ENCODE data around the gene BCL2L1.

DNA sequence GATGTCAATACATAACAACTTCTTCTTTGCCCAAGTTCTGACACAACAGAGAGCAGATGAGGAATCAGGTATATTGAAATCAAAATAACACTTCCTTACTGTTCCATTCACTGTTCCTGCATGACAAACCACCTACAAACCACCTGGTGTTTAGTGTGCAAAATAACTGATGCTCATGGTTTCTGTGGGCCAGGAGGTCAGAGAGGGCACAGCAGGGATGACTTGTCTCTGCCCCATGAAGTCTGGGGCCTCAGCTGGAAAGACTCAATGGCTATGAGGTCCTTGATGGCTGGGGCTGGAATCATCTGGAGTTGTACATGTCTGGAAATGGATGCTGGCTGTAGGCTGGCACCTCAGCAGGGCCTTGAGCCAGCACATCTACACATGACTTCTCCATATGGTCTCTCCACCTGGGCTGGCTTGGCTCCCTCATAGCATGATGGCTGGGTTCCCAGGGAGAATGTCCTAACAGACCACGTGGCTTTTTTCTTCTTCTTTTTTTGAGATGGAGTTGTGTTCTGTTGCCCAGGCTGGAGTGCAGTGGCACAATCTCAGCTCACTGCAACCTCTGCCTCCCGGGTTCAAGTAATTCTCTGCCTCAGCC is 92.4 kb downstream of the BCL2L1 start:
- TF ChIP-seq, protein P1, sequence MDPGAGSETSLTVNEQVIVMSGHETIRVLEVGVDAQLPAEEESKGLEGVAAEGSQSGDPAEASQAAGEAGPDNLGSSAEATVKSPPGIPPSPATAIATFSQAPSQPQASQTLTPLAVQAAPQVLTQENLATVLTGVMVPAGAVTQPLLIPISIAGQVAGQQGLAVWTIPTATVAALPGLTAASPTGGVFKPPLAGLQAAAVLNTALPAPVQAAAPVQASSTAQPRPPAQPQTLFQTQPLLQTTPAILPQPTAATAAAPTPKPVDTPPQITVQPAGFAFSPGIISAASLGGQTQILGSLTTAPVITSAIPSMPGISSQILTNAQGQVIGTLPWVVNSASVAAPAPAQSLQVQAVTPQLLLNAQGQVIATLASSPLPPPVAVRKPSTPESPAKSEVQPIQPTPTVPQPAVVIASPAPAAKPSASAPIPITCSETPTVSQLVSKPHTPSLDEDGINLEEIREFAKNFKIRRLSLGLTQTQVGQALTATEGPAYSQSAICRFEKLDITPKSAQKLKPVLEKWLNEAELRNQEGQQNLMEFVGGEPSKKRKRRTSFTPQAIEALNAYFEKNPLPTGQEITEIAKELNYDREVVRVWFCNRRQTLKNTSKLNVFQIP (CRISPR knock-in tag; IDR thresholded peaks at IDR 0.05; ENCODE audit: borderline replicate concordance, low read depth): no peak
- TF ChIP-seq, protein P2, sequence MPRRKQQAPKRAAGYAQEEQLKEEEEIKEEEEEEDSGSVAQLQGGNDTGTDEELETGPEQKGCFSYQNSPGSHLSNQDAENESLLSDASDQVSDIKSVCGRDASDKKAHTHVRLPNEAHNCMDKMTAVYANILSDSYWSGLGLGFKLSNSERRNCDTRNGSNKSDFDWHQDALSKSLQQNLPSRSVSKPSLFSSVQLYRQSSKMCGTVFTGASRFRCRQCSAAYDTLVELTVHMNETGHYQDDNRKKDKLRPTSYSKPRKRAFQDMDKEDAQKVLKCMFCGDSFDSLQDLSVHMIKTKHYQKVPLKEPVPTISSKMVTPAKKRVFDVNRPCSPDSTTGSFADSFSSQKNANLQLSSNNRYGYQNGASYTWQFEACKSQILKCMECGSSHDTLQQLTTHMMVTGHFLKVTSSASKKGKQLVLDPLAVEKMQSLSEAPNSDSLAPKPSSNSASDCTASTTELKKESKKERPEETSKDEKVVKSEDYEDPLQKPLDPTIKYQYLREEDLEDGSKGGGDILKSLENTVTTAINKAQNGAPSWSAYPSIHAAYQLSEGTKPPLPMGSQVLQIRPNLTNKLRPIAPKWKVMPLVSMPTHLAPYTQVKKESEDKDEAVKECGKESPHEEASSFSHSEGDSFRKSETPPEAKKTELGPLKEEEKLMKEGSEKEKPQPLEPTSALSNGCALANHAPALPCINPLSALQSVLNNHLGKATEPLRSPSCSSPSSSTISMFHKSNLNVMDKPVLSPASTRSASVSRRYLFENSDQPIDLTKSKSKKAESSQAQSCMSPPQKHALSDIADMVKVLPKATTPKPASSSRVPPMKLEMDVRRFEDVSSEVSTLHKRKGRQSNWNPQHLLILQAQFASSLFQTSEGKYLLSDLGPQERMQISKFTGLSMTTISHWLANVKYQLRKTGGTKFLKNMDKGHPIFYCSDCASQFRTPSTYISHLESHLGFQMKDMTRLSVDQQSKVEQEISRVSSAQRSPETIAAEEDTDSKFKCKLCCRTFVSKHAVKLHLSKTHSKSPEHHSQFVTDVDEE (CRISPR knock-in tag; IDR thresholded peaks at IDR 0.05): no peak
- TF ChIP-seq, protein P3, sequence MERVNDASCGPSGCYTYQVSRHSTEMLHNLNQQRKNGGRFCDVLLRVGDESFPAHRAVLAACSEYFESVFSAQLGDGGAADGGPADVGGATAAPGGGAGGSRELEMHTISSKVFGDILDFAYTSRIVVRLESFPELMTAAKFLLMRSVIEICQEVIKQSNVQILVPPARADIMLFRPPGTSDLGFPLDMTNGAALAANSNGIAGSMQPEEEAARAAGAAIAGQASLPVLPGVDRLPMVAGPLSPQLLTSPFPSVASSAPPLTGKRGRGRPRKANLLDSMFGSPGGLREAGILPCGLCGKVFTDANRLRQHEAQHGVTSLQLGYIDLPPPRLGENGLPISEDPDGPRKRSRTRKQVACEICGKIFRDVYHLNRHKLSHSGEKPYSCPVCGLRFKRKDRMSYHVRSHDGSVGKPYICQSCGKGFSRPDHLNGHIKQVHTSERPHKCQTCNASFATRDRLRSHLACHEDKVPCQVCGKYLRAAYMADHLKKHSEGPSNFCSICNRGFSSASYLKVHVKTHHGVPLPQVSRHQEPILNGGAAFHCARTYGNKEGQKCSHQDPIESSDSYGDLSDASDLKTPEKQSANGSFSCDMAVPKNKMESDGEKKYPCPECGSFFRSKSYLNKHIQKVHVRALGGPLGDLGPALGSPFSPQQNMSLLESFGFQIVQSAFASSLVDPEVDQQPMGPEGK (CRISPR knock-in tag; IDR thresholded peaks at IDR 0.05; ENCODE audit: borderline replicate concordance): no peak
- TF ChIP-seq, protein P4, sequence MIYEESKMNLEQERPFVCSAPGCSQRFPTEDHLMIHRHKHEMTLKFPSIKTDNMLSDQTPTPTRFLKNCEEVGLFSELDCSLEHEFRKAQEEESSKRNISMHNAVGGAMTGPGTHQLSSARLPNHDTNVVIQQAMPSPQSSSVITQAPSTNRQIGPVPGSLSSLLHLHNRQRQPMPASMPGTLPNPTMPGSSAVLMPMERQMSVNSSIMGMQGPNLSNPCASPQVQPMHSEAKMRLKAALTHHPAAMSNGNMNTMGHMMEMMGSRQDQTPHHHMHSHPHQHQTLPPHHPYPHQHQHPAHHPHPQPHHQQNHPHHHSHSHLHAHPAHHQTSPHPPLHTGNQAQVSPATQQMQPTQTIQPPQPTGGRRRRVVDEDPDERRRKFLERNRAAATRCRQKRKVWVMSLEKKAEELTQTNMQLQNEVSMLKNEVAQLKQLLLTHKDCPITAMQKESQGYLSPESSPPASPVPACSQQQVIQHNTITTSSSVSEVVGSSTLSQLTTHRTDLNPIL (CRISPR knock-in tag; IDR thresholded peaks at IDR 0.05; ENCODE audit: low read depth): no peak
- TF ChIP-seq RARB (CRISPR knock-in tag; IDR thresholded peaks at IDR 0.05): no peak
- TF ChIP-seq ZNF8 (CRISPR knock-in tag; IDR thresholded peaks at IDR 0.05): no peak
- TF ChIP-seq, protein P5, sequence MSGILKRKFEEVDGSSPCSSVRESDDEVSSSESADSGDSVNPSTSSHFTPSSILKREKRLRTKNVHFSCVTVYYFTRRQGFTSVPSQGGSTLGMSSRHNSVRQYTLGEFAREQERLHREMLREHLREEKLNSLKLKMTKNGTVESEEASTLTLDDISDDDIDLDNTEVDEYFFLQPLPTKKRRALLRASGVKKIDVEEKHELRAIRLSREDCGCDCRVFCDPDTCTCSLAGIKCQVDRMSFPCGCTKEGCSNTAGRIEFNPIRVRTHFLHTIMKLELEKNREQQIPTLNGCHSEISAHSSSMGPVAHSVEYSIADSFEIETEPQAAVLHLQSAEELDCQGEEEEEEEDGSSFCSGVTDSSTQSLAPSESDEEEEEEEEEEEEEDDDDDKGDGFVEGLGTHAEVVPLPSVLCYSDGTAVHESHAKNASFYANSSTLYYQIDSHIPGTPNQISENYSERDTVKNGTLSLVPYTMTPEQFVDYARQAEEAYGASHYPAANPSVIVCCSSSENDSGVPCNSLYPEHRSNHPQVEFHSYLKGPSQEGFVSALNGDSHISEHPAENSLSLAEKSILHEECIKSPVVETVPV (CRISPR knock-in tag; IDR thresholded peaks at IDR 0.05): no peak
- TF ChIP-seq TCF4 (CRISPR knock-in tag; IDR thresholded peaks at IDR 0.05; ENCODE audit: borderline replicate concordance): no peak
- TF ChIP-seq ISL1 (CRISPR knock-in tag; IDR thresholded peaks at IDR 0.05): no peak
- no peak for TF ChIP-seq GLIS3 (CRISPR knock-in tag; IDR thresholded peaks at IDR 0.05)
- TF ChIP-seq ARNTL (CRISPR knock-in tag; IDR thresholded peaks at IDR 0.05; ENCODE audit: borderline replicate concordance, low read depth): no peak

Measured in SK-N-SH treated with all-trans-retinoic acid at 6 μM for 48 hours (cell line).